ENCODE results near the gene SHISAL2B.

GRCh38 chr5:64666078-64666477 lies 24.2 kb upstream of the SHISAL2B start:
- TF ChIP-seq ZNF138 (CRISPR knock-in tag; conservative IDR thresholded peaks at IDR 0.05) (no peak), ATF3 (CRISPR knock-in tag; conservative IDR thresholded peaks at IDR 0.05) (no peak), CTCF (IDR thresholded peaks at IDR 0.05) (no peak), ZNF317 (CRISPR knock-in tag; IDR thresholded peaks at IDR 0.05; ENCODE audit: borderline replicate concordance, low read depth) (no peak), RELA (CRISPR knock-in tag; IDR thresholded peaks at IDR 0.05; ENCODE audit: borderline replicate concordance) (no peak), ZNF121 (CRISPR knock-in tag; IDR thresholded peaks at IDR 0.05) (no peak), CDX4 (CRISPR knock-in tag; IDR thresholded peaks at IDR 0.05; ENCODE audit: borderline replicate concordance) (no peak), SP1 (CRISPR knock-in tag; conservative IDR thresholded peaks at IDR 0.05) (no peak), USF1 (CRISPR knock-in tag; IDR thresholded peaks at IDR 0.05) (peak; percentile 61; the same call in 1 of the 2 replicates), MYBL2 (CRISPR knock-in tag; IDR thresholded peaks at IDR 0.05) (no peak)

Measured in WTC11 (cell line).